ENCODE measurements around the gene PELI1.

Gene PELI1

GRCh38 chr2:64151476-64151875 lies 7.3 kb upstream of the PELI1 start:
- no peak for DNase-seq

- no peak for DNase-seq
Observed at GRCh38 chr2:64145714-64146113, 1.5 kb upstream of the PELI1 start.

- DNase-seq = no peak
Observed at GRCh38 chr2:64145119-64145518, 899 bp upstream of the PELI1 start.

GRCh38 chr2:64143169-64144056 lies 807 bp downstream of the PELI1 start:
- peak; percentile 61 for DNase-seq

- no peak for DNase-seq
Observed at GRCh38 chr2:64142741-64143168, 1.5 kb downstream of the PELI1 start.

- DNase-seq = no peak
Observed at GRCh38 chr2:64141674-64142405, 2.4 kb downstream of the PELI1 start.

GRCh38 chr2:64140665-64141200 lies 3.5 kb downstream of the PELI1 start:
- no peak for DNase-seq

GRCh38 chr2:64139956-64140355 lies 4.3 kb downstream of the PELI1 start:
- no peak for DNase-seq

GRCh38 chr2:64137996-64138395 lies 6.2 kb downstream of the PELI1 start:
- DNase-seq = no peak

GRCh38 chr2:64137567-64137966 lies 6.7 kb downstream of the PELI1 start:
- DNase-seq = no peak

GRCh38 chr2:64135421-64135820 lies 8.8 kb downstream of the PELI1 start:
- DNase-seq = no peak

- no peak for DNase-seq
Observed at GRCh38 chr2:64134813-64135212, 9.4 kb downstream of the PELI1 start.

- no peak for DNase-seq
Observed at GRCh38 chr2:64133828-64134227, 10.4 kb downstream of the PELI1 start.

GRCh38 chr2:64133354-64133753 lies 10.9 kb downstream of the PELI1 start:
- DNase-seq = no peak

- DNase-seq = no peak
Observed at GRCh38 chr2:64130333-64130732, 13.9 kb downstream of the PELI1 start.

GRCh38 chr2:64128943-64129391 lies 15.3 kb downstream of the PELI1 start:
- DNase-seq = no peak

GRCh38 chr2:64128406-64128805 lies 15.8 kb downstream of the PELI1 start:
- no peak for DNase-seq

GRCh38 chr2:64127119-64127518 lies 17.1 kb downstream of the PELI1 start:
- DNase-seq = no peak

GRCh38 chr2:64126601-64127000 lies 17.6 kb downstream of the PELI1 start:
- DNase-seq = no peak

GRCh38 chr2:64124571-64124970 lies 19.6 kb downstream of the PELI1 start:
- DNase-seq = no peak

GRCh38 chr2:64124168-64124567 lies 20.1 kb downstream of the PELI1 start:
- DNase-seq = no peak

- no peak for DNase-seq
Observed at GRCh38 chr2:64123740-64124139, 20.5 kb downstream of the PELI1 start.

GRCh38 chr2:64122358-64122757 lies 21.9 kb downstream of the PELI1 start:
- no peak for DNase-seq

- DNase-seq = no peak
Observed at GRCh38 chr2:64120928-64121327, 23.3 kb downstream of the PELI1 start.

Measured in islet precursor cell (in vitro differentiated cells).